Measurements from ENCODE around the gene ARPP21.
"Not testable (repeated sequence)": the region's sequence is repeated elsewhere in the genome, so short reads cannot be mapped to it uniquely, and the experiment has no call there.

Gene ARPP21

GRCh38 chr3:35639254-35640186, at the start of gene ARPP21:
Gene ARPP21 (plus strand): TSS chr3:35639525. CDS start chr3:35681752, 42,227 bp downstream.
- DNase-seq (ENCODE audit: low read depth, low spot score): no peak

GRCh38 chr3:35592589-35593295, 46.6 kb upstream of the ARPP21 start:
- no peak for DNase-seq (ENCODE audit: low read depth, low spot score)

- no peak for DNase-seq (ENCODE audit: low read depth, low spot score)
These were observed 44.6 kb upstream of the ARPP21 start for GRCh38 chr3:35594739-35595138.

- no peak for DNase-seq (ENCODE audit: low read depth, low spot score)
These were observed 42.9 kb upstream of the ARPP21 start for GRCh38 chr3:35596335-35596995.

GRCh38 chr3:35597490-35597889, 41.8 kb upstream of the ARPP21 start:
- DNase-seq (ENCODE audit: low read depth, low spot score): no peak

GRCh38 chr3:35598804-35599203, 40.5 kb upstream of the ARPP21 start:
- no peak for DNase-seq (ENCODE audit: low read depth, low spot score)

- DNase-seq (ENCODE audit: low read depth, low spot score): no peak
These were observed 37.4 kb upstream of the ARPP21 start for GRCh38 chr3:35601959-35602358.

- DNase-seq (ENCODE audit: low read depth, low spot score): no peak
These were observed 36.9 kb upstream of the ARPP21 start for GRCh38 chr3:35602395-35602936.

- DNase-seq (ENCODE audit: low read depth, low spot score): no peak
These were observed 23.0 kb upstream of the ARPP21 start for GRCh38 chr3:35616346-35616745.

- DNase-seq (ENCODE audit: low read depth, low spot score): no peak
These were observed 22.0 kb upstream of the ARPP21 start for GRCh38 chr3:35617370-35617769.

GRCh38 chr3:35620238-35620637, 19.1 kb upstream of the ARPP21 start:
- DNase-seq (ENCODE audit: low read depth, low spot score): not testable (repeated sequence)

- DNase-seq (ENCODE audit: low read depth, low spot score): no peak
These were observed 14.6 kb upstream of the ARPP21 start for GRCh38 chr3:35624698-35625097.

- no peak for DNase-seq (ENCODE audit: low read depth, low spot score)
These were observed 5.8 kb upstream of the ARPP21 start for GRCh38 chr3:35633332-35634124.

- no peak for DNase-seq (ENCODE audit: low read depth, low spot score)
These were observed 3.9 kb upstream of the ARPP21 start for GRCh38 chr3:35635407-35635806.

- DNase-seq (ENCODE audit: low read depth, low spot score): no peak
These were observed 3.2 kb upstream of the ARPP21 start for GRCh38 chr3:35635926-35636683.

- DNase-seq (ENCODE audit: low read depth, low spot score): no peak
These were observed 910 bp upstream of the ARPP21 start for GRCh38 chr3:35638251-35638979.

GRCh38 chr3:35638980-35639253, 408 bp upstream of the ARPP21 start:
- no peak for DNase-seq (ENCODE audit: low read depth, low spot score)

- DNase-seq (ENCODE audit: low read depth, low spot score): no peak
These were observed 1.2 kb downstream of the ARPP21 start for GRCh38 chr3:35640190-35641165.

GRCh38 chr3:35641331-35641730, 2.0 kb downstream of the ARPP21 start:
- DNase-seq (ENCODE audit: low read depth, low spot score): no peak
